ENCODE measurements around the gene TNKS1BP1.

TNKS1BP1 gene

DNA sequence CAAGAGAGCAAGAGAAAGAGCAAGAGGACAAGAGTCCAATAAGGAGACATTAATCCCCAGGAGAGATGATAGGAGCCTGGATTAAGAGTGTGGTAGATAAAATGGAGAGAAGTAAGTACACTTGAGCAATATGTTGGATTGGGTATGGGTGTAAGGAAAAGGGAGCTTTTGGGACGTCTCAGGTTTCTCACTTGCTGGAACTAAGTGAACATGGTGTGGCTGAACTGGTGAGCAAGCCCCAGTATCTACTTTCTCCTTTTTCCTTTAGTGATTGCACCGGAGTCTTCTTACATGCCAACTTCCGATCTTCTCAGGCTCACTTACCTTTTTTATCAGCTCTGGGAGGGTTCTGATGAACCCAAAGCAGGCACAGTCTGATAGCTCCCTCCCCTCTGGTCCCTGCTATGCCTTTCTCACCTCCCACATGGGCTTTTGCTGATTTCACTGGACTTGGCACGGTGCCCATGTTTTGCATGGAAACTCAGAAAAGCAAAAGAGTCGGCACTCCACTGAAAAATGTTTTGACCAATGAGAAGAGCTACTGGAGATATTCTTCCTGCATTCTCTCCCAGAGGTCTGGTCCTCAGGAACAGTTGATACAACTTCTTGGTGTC lies 73.2 kb downstream of the TNKS1BP1 start:
- DNase-seq = no peak

DNA sequence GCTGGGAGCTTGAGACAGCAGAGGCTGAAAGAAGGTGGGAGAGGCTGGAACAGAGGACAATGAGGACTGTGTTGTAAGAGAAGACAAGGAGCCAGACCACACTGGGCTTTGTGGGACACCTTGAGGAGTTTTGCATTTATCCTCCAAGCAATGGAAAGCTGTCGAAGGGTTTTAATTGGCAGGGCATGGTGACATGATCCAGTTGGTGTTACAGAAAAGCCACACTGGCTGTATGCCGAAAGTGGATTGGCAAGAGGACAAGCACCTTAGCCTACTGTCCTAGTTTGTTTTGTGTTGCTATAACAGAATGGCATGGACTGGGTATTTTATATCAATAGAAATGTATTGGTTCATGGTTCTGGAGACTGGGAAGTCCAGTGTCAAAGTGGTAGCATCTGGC lies 73.7 kb downstream of the TNKS1BP1 start:
- DNase-seq = no peak
